SU-DHL-6 (cell line): Measurements from ENCODE around the gene COL4A1.

Source experiments
- H2AFZ ChIP-seq: fragments of 200-600 bp; sonication (generic); 2 replicates; pipeline ENCODE4 v1.6.1; 2014; ENCODE audit warnings: low read depth, mild to moderate bottlenecking, moderate library complexity, mixed read lengths, antibody characterized with exemption, low read length; ENCODE audit not compliant: severe bottlenecking
- H3F3A ChIP-seq: fragments of 200-600 bp; shearing (Covaris generic); 2 replicates; pipeline ENCODE4 v1.6.0; 2016; ENCODE audit warnings: antibody characterized with exemption, mild to moderate bottlenecking; ENCODE audit not compliant: insufficient read depth
- H3K27ac ChIP-seq: fragments of 200-600 bp; sonication (generic); 2 replicates; pipeline ENCODE4 v1.5.1; 2016; ENCODE audit warnings: low read depth, mild to moderate bottlenecking, low read length, moderate library complexity, mixed read lengths
- H3K27me3 ChIP-seq: fragments of 200-600 bp; sonication (generic), shearing (Covaris generic); 2 replicates; pipeline ENCODE4 v1.6.0; 2014; ENCODE audit warnings: mild to moderate bottlenecking, low read length
- H3K36me3 ChIP-seq: fragments of 200-600 bp; sonication (generic); 2 replicates; pipeline ENCODE4 v1.6.1; 2014; ENCODE audit warnings: mild to moderate bottlenecking, low read length, mixed read lengths
- H3K4me2 ChIP-seq: fragments of 300-600, 200-600 bp; shearing (Covaris generic), sonication (generic); 2 replicates; pipeline ENCODE4 v1.6.0; 2014; ENCODE audit warnings: low read length, low read depth, mild to moderate bottlenecking; ENCODE audit not compliant: poor library complexity, severe bottlenecking
- H3K4me3 ChIP-seq: fragments of 200-600 bp; sonication (generic); 2 replicates; pipeline ENCODE4 v1.5.1; 2014; ENCODE audit warnings: antibody characterized with exemption, low read length, mild to moderate bottlenecking, mixed read lengths; ENCODE audit not compliant: insufficient read depth, poor library complexity, severe bottlenecking
- H3K79me2 ChIP-seq: fragments of 200-600 bp; sonication (generic); 2 replicates; pipeline ENCODE4 v1.6.1; 2014; ENCODE audit warnings: mild to moderate bottlenecking, low read length, moderate library complexity; ENCODE audit not compliant: insufficient read depth
- H3K9ac ChIP-seq: fragments of 200-600 bp; sonication (generic); 2 replicates; pipeline ENCODE4 v1.7.0; 2014; ENCODE audit warnings: mild to moderate bottlenecking, low read length
- H3K9me2 ChIP-seq: fragments of 200-600 bp; sonication (generic); replicated peaks from 2 replicates; pipeline ENCODE4 v1.6.1; 2014; ENCODE audit warnings: low read length; ENCODE audit not compliant: insufficient read depth
- H3K9me3 ChIP-seq: fragments of 200-600 bp; sonication (generic); 2 replicates; pipeline ENCODE4 v1.6.1; 2014; ENCODE audit warnings: low read length, mixed read lengths; ENCODE audit not compliant: insufficient read depth
- H4K20me1 ChIP-seq: fragments of 200-600 bp; sonication (generic); 2 replicates; pipeline ENCODE4 v1.6.1; 2014; ENCODE audit warnings: low read depth, mild to moderate bottlenecking, antibody characterized with exemption, low read length, moderate library complexity, mixed read lengths
- CTCF ChIP-seq: fragments of 200-600 bp; sonication (generic); IDR thresholded peaks from one replicate; pipeline ENCODE4 v1.5.1; 2017; ENCODE audit warnings: antibody characterized with exemption, mild to moderate bottlenecking, low read length, moderate library complexity; ENCODE audit not compliant: insufficient read depth, poor library complexity, severe bottlenecking
- EZH2phosphoT487 ChIP-seq: fragments of 200-600 bp; sonication (generic), shearing (Covaris generic); conservative IDR thresholded peaks from 2 replicates; pipeline ENCODE4 v1.6.1; 2018; ENCODE audit warnings: mild to moderate bottlenecking, antibody characterized with exemption, low read length, moderate library complexity, mixed read lengths

Gene COL4A1

GRCh38 chr13:110158226-110158625 lies 148.7 kb downstream of the COL4A1 start:
- Histone ChIP-seq H3K9me3 (no peaks in the 10 kb centered on the region), H3K79me2 (no peaks in the 10 kb centered on the region), H3K9me2 (no peaks in the 10 kb centered on the region), H3K36me3 (no peaks in the 10 kb centered on the region), H2AFZ (no peak overlapping the region), H3K4me2 (no peak overlapping the region), H3K27ac (no peak overlapping the region), H3F3A (no peaks in the 10 kb centered on the region), H4K20me1 (no peaks in the 10 kb centered on the region), H3K27me3 (no peaks in the 10 kb centered on the region), H3K4me3 (no peak overlapping the region), H3K9ac (no peak overlapping the region)
- TF ChIP-seq CTCF, result no peak
- no peak for TF ChIP-seq EZH2phosphoT487

GRCh38 chr13:110157718-110158117 lies 149.2 kb downstream of the COL4A1 start:
- Histone ChIP-seq H4K20me1 (no peaks in the 10 kb centered on the region), H3K4me2 (no peak overlapping the region), H3K79me2 (no peaks in the 10 kb centered on the region), H3K9me2 (no peaks in the 10 kb centered on the region), H2AFZ (no peak overlapping the region), H3K9ac (no peak overlapping the region), H3K4me3 (no peak overlapping the region), H3K27me3 (no peaks in the 10 kb centered on the region), H3F3A (no peaks in the 10 kb centered on the region), H3K9me3 (no peaks in the 10 kb centered on the region), H3K27ac (no peak overlapping the region), H3K36me3 (no peaks in the 10 kb centered on the region)
- no peak for TF ChIP-seq EZH2phosphoT487
- no peak for TF ChIP-seq CTCF

GRCh38 chr13:110156301-110157049 lies 150.5 kb downstream of the COL4A1 start:
- no peak for TF ChIP-seq CTCF
- no peak for TF ChIP-seq EZH2phosphoT487
- no peak overlapping the region for H2AFZ ChIP-seq
- H3K9ac ChIP-seq, result no peak overlapping the region
- H3K27me3 ChIP-seq, result no peaks in the 10 kb centered on the region
- no peak overlapping the region for H3K27ac ChIP-seq
- H3K36me3 ChIP-seq, result no peaks in the 10 kb centered on the region
- no peak overlapping the region for H3K4me3 ChIP-seq
- H3K4me2 ChIP-seq, result no peak overlapping the region
- no peaks in the 10 kb centered on the region for H3K9me3 ChIP-seq
- H3K9me2 ChIP-seq, result no peaks in the 10 kb centered on the region
- H3F3A ChIP-seq, result no peaks in the 10 kb centered on the region
- no peaks in the 10 kb centered on the region for H4K20me1 ChIP-seq
- no peaks in the 10 kb centered on the region for H3K79me2 ChIP-seq
